Measurements from ENCODE around the gene PRKCZ. TPM values are rescaled to one million over a fixed set of nuclear protein-coding genes. Genes with fewer than 3 reads are reported as not detected.

The PRKCZ gene
- total RNA-seq, 1 experiment from 2014 or later = 36.0 TPM

- intact Hi-C loops (cut with micrococcal nuclease; ENCODE audit: unreplicated experiment) = no loop called here
- Histone ChIP-seq H3K36me3 (ENCODE audit: low read depth) (no peaks in the 10 kb centered on the region), H3K9me3 (ENCODE audit: insufficient read depth, low read depth) (no peaks in the 10 kb centered on the region), H3K4me1 (replicated peaks; ENCODE audit: insufficient read depth) (no peaks in the 10 kb centered on the region), H3K4me3 (no peak overlapping the region), H3K79me2 (ENCODE audit: low read depth) (no peaks in the 10 kb centered on the region), H3K27ac (no peak overlapping the region), H3F3A (ENCODE audit: insufficient read depth, low read depth) (0 out of 2 replicates have a peak, but pooled peaks cover 6% of the 10 kb centered on the region), H3K4me2 (no peak overlapping the region), H3K9me2 (ENCODE audit: insufficient read depth) (no peaks in the 10 kb centered on the region), H4K20me1 (ENCODE audit: insufficient read depth) (no peaks in the 10 kb centered on the region; the same call in 1 of the 2 replicates), H3K27me3 (ENCODE audit: insufficient read depth, low read depth) (no peaks in the 10 kb centered on the region), H2AFZ (no peak overlapping the region)
- DNase-seq = no peak
- TF ChIP-seq CTCF (conservative IDR thresholded peaks at IDR 0.05) (no peak), EZH2 (IDR thresholded peaks at IDR 0.05; ENCODE audit: low read depth) (no peak)
- CTCF ChIA-PET = no interaction called here
- BruUV-seq (replicated peaks) = no TSS peak
- POLR2A ChIA-PET (ENCODE audit: unreplicated experiment) = no interaction called here
These were observed 134.3 kb downstream of the PRKCZ start for GRCh38 chr1:2184531-2184930.

- intact Hi-C loops (cut with micrococcal nuclease; ENCODE audit: unreplicated experiment) = no loop called here
- no peaks in the 10 kb centered on the region; the same call in 1 of the 2 replicates for H4K20me1 ChIP-seq (ENCODE audit: insufficient read depth)
These were observed 134.7 kb downstream of the PRKCZ start for GRCh38 chr1:2184934-2185333.

GRCh38 chr1:2185880-2186855, 136.0 kb downstream of the PRKCZ start:
- H3K4me1 ChIP-seq (replicated peaks; ENCODE audit: insufficient read depth) = no peaks in the 10 kb centered on the region
- no peaks in the 10 kb centered on the region for H3K79me2 ChIP-seq (ENCODE audit: low read depth)
- no peak overlapping the region for H2AFZ ChIP-seq
- no peak for DNase-seq
- POLR2A ChIA-PET (ENCODE audit: unreplicated experiment) = no interaction called here
- no peaks in the 10 kb centered on the region for H3K9me2 ChIP-seq (ENCODE audit: insufficient read depth)
- CTCF ChIA-PET = no interaction called here
- no peak overlapping the region for H3K4me3 ChIP-seq
- no TSS peak for BruUV-seq (replicated peaks)
- H4K20me1 ChIP-seq (ENCODE audit: insufficient read depth) = no peaks in the 10 kb centered on the region; the same call in 1 of the 2 replicates
- 0 out of 2 replicates have a peak, but pooled peaks cover 6% of the 10 kb centered on the region for H3F3A ChIP-seq (ENCODE audit: insufficient read depth, low read depth)
- intact Hi-C loops (cut with micrococcal nuclease; ENCODE audit: unreplicated experiment) = no loop called here
- TF ChIP-seq EZH2 (IDR thresholded peaks at IDR 0.05; ENCODE audit: low read depth) = no peak
- no peak for TF ChIP-seq CTCF (conservative IDR thresholded peaks at IDR 0.05)
- no peaks in the 10 kb centered on the region for H3K27me3 ChIP-seq (ENCODE audit: insufficient read depth, low read depth)
- H3K36me3 ChIP-seq (ENCODE audit: low read depth) = no peaks in the 10 kb centered on the region
- no peak overlapping the region for H3K4me2 ChIP-seq
- no peak overlapping the region for H3K27ac ChIP-seq
- no peaks in the 10 kb centered on the region for H3K9me3 ChIP-seq (ENCODE audit: insufficient read depth, low read depth)

More at GRCh38 chr1:2184934-2185333, 134.7 kb downstream of the PRKCZ start:
- 0 out of 2 replicates have a peak, but pooled peaks cover 6% of the 10 kb centered on the region for H3F3A ChIP-seq (ENCODE audit: insufficient read depth, low read depth)
- no peaks in the 10 kb centered on the region for H3K4me1 ChIP-seq (replicated peaks; ENCODE audit: insufficient read depth)
- H3K4me2 ChIP-seq = no peak overlapping the region
- DNase-seq = no peak
- no peaks in the 10 kb centered on the region for H3K9me2 ChIP-seq (ENCODE audit: insufficient read depth)
- H3K27ac ChIP-seq = no peak overlapping the region
- ChIA-PET CTCF (no interaction called here), POLR2A (ENCODE audit: unreplicated experiment) (no interaction called here)
- no TSS peak for BruUV-seq (replicated peaks)
- no peaks in the 10 kb centered on the region for H3K36me3 ChIP-seq (ENCODE audit: low read depth)
- H3K79me2 ChIP-seq (ENCODE audit: low read depth) = no peaks in the 10 kb centered on the region
- H2AFZ ChIP-seq = no peak overlapping the region
- TF ChIP-seq EZH2 (IDR thresholded peaks at IDR 0.05; ENCODE audit: low read depth) (no peak), CTCF (conservative IDR thresholded peaks at IDR 0.05) (no peak)
- H3K4me3 ChIP-seq = no peak overlapping the region
- H3K9me3 ChIP-seq (ENCODE audit: insufficient read depth, low read depth) = no peaks in the 10 kb centered on the region
- no peaks in the 10 kb centered on the region for H3K27me3 ChIP-seq (ENCODE audit: insufficient read depth, low read depth)

Measured in PC-9 (cell line).